ENCODE data around the gene XPNPEP1.

Gene XPNPEP1

GRCh38 chr10:109947111-109947920 is 24.0 kb upstream of the XPNPEP1 start:
- no peak for DNase-seq

- DNase-seq, result no peak
Observed at GRCh38 chr10:109946680-109947079, 23.4 kb upstream of the XPNPEP1 start.

- no peak for DNase-seq
Observed at GRCh38 chr10:109945473-109946177, 22.3 kb upstream of the XPNPEP1 start.

GRCh38 chr10:109944613-109945012 is 21.3 kb upstream of the XPNPEP1 start:
- no peak for DNase-seq

- no peak for DNase-seq
Observed at GRCh38 chr10:109941236-109941862, 18.0 kb upstream of the XPNPEP1 start.

- DNase-seq, result no peak
Observed at GRCh38 chr10:109940553-109940952, 17.2 kb upstream of the XPNPEP1 start.

- no peak for DNase-seq
Observed at GRCh38 chr10:109940117-109940516, 16.8 kb upstream of the XPNPEP1 start.

GRCh38 chr10:109939315-109939961 is 16.1 kb upstream of the XPNPEP1 start:
- DNase-seq, result no peak

- DNase-seq, result no peak
Observed at GRCh38 chr10:109937460-109938065, 14.3 kb upstream of the XPNPEP1 start.

GRCh38 chr10:109934958-109935793 is 11.9 kb upstream of the XPNPEP1 start:
- DNase-seq, result no peak

GRCh38 chr10:109933984-109934565 is 10.8 kb upstream of the XPNPEP1 start:
- DNase-seq, result no peak

GRCh38 chr10:109932968-109933367 is 9.7 kb upstream of the XPNPEP1 start:
- DNase-seq, result no peak

GRCh38 chr10:109932391-109932790 is 9.1 kb upstream of the XPNPEP1 start:
- no peak for DNase-seq

GRCh38 chr10:109931163-109931562 is 7.9 kb upstream of the XPNPEP1 start:
- DNase-seq, result no peak

GRCh38 chr10:109929501-109930219 is 6.3 kb upstream of the XPNPEP1 start:
- no peak for DNase-seq

GRCh38 chr10:109928475-109928891 is 5.2 kb upstream of the XPNPEP1 start:
- DNase-seq, result no peak

- no peak for DNase-seq
Observed at GRCh38 chr10:109926825-109927224, 3.5 kb upstream of the XPNPEP1 start.

GRCh38 chr10:109926061-109926745 is 2.9 kb upstream of the XPNPEP1 start:
- no peak for DNase-seq

GRCh38 chr10:109924967-109925620 is 1.8 kb upstream of the XPNPEP1 start:
- DNase-seq, result no peak

GRCh38 chr10:109924087-109924486 is 776 bp upstream of the XPNPEP1 start:
- DNase-seq, result no peak
